ENCODE results near the gene FAM107B.

The FAM107B gene

DNA sequence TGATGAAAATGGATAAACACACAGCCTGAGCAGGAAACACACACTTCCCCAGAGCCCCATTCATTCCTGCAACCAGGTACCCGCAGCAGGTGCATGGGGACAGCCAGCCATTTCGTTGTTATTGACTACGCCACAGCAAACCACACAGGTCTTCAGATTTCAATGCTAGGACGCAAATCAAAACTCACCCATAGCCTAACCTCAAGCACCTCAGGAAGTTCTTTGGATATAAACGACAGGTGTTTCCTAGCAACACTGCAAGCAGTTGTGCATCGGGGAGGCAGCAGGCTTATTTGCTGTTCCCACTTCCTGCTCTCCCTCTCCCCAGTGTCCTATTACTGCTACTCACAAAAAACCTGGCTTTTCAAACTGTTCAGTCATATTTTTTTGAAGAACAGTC is 267.5 kb downstream of the FAM107B start:
- DNase-seq (ENCODE audit: low read depth in 1 of 2, low spot score in 1 of 2), result peak in 1 of 2 donors; percentile 14

GRCh38 chr10:14502431-14502830 is 272.3 kb downstream of the FAM107B start:
- DNase-seq (ENCODE audit: low read depth in 1 of 2, low spot score in 1 of 2), result no peak

DNA sequence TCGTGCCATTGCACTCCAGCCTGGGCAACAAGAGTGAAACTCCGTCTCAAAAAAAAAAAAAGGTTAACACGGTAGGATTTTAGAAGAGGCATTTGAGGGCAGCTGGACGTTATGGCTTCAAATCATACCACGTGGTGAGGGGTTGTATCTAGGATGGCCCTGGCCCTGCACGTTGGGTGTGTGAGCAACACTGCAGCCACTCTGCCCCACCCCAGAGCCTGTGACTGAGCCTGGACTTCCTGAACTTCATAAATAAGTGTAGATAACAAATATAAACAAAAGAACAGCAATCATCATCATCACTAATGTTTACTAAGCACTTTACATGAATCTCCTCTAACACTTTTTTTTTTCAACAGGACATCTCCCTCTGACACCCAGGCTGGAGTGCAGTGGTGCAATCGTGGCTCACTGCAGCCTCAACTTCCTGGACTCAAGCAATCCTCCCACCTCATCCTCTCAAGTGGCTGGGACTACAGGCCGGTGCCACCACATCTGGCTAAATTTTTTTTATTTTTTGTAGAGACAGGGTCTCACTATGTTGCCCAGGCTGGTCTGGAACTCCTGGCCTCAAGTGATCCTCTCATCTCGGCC is 274.4 kb downstream of the FAM107B start:
- DNase-seq (ENCODE audit: low read depth in 1 of 2, low spot score in 1 of 2), result no peak

DNA sequence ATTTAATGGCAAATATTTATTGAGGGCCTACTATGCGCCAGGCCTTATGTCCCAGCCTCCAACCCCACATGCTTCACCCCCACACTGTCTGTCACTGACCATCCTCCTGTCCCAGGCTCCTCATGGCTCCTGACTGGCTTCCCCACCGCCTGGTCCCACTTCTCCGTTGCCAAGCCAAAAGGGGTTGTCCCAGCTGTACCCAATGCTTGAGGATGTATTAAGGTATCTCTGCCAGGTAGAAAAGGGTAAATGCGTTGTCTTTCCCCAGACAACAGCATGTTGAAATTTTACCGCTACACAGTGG is 275.1 kb downstream of the FAM107B start:
- DNase-seq (ENCODE audit: low read depth in 1 of 2, low spot score in 1 of 2), result no peak

GRCh38 chr10:14498326-14498725 is 276.4 kb downstream of the FAM107B start:
- DNase-seq (ENCODE audit: low read depth in 1 of 2, low spot score in 1 of 2), result no peak

- DNase-seq (ENCODE audit: low read depth in 1 of 2, low spot score in 1 of 2), result no peak
These were observed 282.9 kb downstream of the FAM107B start for GRCh38 chr10:14491811-14492210.

- no peak for DNase-seq (ENCODE audit: low read depth in 1 of 2, low spot score in 1 of 2)
These were observed 285.0 kb downstream of the FAM107B start for GRCh38 chr10:14489522-14490177.

DNA sequence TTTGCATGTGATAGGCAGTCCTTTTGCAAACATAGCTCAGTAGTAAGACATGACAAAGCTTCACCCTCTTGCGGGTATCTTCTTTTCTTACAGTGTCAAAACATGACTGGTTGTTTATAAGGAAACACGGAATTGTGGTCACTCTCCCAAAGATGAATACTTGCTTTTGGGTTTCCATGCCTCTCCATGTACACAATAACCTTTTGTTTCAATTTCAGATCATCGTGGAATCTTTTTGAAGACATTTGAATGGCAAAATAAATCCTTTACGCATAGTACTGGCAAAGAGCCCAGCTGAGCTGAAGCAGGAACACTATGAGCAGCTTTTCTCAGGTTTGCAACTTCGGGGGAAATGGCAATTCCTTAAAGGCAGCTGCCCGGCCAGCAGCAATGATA is 287.2 kb downstream of the FAM107B start:
- DNase-seq (ENCODE audit: low read depth in 1 of 2, low spot score in 1 of 2), result no peak

- DNase-seq (ENCODE audit: low read depth in 1 of 2, low spot score in 1 of 2), result no peak
These were observed 287.8 kb downstream of the FAM107B start for GRCh38 chr10:14486777-14487487.

DNA sequence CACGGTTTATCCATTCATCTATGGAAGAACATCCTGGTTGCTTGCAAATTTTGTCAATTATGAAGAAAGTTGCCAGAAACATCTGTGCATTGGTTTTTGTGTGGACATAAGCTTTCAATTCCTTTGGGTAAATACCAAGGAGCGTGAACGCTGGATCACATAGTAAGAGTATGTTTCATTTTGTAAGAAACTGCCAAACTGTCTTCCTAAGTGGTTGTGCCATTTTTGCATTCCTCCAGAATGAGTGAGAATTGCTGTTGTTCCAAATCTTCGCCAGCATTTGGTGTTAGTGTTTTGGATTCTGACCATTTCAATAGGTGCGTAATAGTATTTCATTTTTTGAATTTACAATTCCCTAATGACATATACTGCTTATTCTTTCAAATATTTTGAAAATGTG is 288.7 kb downstream of the FAM107B start:
- DNase-seq (ENCODE audit: low read depth in 1 of 2, low spot score in 1 of 2), result no peak

- no peak for DNase-seq (ENCODE audit: low read depth in 1 of 2, low spot score in 1 of 2)
These were observed 291.3 kb downstream of the FAM107B start for GRCh38 chr10:14483417-14483816.

DNA sequence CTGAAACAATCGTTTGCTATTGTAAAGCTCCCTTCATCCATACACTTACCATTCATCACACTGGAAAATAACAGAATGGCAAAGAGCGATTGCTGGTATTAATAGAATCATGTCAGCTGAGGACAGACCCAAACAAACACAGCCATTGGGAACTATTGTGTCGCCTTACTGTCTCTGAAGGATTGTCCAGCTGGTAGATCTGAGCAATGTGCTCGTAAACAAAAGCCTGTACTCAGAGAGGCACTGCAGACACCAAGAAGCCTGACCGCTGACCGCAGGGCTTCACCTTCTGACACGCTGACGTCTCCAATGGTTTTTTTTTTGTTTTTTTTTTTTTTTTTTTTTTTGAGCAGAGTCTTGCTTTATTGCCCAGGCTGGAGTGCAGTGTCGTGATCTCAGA is 292.9 kb downstream of the FAM107B start:
- DNase-seq (ENCODE audit: low read depth in 1 of 2, low spot score in 1 of 2), result no peak

- DNase-seq (ENCODE audit: low read depth in 1 of 2, low spot score in 1 of 2), result no peak
These were observed 293.7 kb downstream of the FAM107B start for GRCh38 chr10:14481014-14481413.

DNA sequence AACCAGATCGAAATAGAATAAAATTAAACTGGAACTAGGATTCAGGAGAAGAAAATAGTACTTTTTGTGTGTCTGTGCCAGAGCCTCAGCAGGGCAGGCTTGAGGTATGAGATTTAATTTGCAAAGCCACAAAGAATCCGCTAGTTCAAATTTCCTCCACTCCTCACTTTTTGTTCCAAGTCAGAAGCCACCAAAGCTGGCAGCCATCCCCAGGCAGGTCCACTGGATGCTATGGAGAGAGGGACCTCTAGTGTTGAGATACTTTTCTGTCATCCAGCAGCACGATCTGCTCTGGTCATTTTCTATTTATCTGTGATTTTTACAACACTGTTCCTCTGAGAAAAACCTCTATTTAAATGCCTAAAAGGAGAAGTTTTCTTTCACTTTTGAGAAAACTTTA is 296.1 kb downstream of the FAM107B start:
- DNase-seq (ENCODE audit: low read depth in 1 of 2, low spot score in 1 of 2), result no peak

DNA sequence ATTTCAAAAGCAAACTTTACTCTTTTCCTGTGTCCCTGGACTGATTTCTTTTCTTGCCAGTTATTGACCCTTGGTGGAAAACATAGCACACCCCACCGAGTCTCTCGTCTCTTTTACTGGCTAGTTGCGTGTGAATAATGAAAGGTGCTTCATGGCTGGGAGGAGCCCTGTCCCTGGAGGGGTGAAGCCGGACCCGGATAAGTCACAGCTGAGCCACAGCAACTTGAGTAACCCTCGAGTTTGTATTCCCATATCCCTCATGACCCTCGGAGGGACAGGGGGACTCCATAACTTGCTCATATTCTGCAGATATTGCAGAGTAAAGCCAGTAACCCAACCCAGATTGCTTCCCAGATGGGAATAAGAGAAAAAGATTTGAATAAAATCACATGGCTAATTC is 296.5 kb downstream of the FAM107B start:
- no peak for DNase-seq (ENCODE audit: low read depth in 1 of 2, low spot score in 1 of 2)

GRCh38 chr10:14477408-14477710 is 297.3 kb downstream of the FAM107B start:
- DNase-seq (ENCODE audit: low read depth in 1 of 2, low spot score in 1 of 2), result no peak

DNA sequence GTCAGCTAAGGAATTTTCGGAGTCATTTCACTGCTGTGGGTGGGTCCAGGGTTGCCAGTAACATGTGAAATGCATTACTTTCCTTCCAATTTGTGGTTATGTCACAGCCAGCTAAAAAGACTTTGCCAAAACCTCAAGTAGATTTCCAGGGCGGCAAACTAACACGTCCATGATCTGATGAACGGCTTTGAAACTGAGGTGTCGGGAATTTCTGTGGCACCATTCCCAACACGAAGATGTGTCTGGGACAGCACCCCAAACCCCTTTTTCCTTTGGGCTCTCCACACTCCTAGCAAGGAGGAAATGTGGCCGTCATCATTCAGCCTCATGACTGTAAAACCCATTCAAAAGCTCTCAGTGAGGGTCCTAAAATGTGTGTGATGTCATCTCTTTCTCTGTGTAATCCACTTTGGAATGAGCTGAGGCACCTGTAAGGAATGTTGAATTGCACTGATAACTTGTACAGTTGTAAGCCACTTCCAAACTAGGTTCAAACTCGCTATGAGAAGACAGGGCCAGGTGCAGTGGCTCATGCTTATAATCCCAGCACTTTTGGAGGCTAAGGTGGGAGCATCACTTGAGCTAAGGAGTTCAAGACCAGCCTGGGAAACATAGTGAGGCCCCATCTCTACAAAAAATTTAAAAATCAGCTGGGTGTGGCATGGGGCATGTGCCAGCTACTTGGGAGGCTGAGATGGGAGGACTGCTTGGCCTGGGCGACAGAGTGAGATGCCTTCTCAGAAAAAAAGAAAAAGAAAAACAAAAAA is 297.9 kb downstream of the FAM107B start:
- DNase-seq (ENCODE audit: low read depth in 1 of 2, low spot score in 1 of 2), result no peak

DNA sequence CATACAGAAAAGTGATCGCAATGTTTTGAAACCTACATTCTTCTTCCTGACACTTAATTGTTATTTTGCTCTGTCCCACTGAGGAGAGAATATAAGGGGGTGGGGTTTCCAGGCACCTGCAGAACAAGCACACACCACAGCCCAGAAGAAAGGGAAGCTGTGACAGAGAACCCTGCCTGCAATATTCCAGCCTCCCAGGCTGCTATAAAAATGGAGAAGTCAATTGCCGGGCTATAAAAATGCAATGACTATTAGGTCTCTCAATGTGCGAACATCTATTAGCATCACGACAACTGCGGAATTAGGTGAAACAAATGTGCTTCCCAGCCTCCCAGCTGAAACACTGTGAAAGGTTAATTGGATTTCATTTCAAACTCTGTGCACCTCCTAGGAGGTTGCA is 298.7 kb downstream of the FAM107B start:
- DNase-seq (ENCODE audit: low read depth in 1 of 2, low spot score in 1 of 2), result no peak

DNA sequence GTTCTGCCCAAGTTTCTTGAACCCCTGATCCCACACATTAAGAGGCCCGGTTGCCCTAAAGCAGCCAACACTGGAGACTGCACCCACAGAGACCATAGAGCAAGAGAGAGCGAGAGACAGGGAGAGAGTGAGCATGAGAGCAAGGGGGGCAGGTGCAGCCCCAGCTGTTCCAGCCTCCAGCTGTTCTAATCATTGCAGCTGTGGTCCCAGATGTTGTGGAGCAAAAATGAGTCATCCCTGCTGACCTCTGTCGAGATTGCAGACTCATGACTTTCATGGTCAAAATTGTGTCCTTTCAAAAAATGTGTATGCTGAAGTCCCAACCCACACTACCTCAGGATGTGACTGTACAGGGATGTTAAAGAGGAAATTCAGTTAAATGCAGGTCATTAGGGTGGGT is 300.0 kb downstream of the FAM107B start:
- no peak for DNase-seq (ENCODE audit: low read depth in 1 of 2, low spot score in 1 of 2)

GRCh38 chr10:14470920-14471319 is 303.8 kb downstream of the FAM107B start:
- DNase-seq (ENCODE audit: low read depth in 1 of 2, low spot score in 1 of 2), result no peak

DNA sequence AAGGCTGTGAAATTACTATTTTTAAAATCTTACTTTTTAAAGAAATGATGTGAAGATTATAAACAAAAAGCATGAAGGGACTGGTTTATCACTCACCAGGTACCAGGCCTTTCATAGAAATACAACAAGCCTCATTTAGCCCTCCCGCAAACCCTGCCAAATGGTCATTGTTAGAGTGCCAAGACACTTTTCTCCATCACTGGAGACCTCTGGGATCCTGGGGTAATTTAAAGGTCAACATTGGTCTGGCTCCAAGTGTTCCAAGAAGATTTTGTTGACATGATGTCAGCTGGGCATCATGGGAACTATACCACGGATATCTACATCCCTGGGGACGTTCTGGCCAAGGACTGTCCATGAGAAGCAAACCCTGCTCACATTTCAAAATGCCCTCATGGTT is 306.0 kb downstream of the FAM107B start:
- no peak for DNase-seq (ENCODE audit: low read depth in 1 of 2, low spot score in 1 of 2)

Measured in stimulated activated CD4-positive, alpha-beta T cell treated with anti-CD3 and anti-CD28 coated beads, Interleukin-15, amount 100 ng/mL, for 1 hour (primary cell).